ENCODE measurements around the gene SLC2A6.

SLC2A6 gene

DNA sequence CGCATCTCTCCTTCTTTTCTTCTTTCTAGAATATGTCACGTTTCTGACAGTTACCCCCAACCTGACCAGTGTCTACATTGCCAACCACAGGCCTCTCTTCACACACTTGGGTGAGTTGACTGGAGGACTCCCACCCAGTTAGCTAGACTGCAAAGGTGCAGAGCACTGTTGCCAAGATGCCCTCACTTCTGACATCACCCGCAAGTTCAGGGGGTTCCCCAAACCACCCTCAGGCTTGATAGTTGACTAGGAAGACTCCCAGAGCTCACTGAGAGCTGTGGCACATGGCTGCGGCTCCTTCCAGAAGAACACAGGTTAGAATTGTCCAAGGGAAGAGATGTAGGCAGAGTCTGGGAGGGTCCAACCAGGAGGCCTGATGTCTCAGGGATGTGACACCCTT is 39.6 kb downstream of the SLC2A6 start:
- no peaks in the 10 kb centered on the region for H3F3A ChIP-seq (ENCODE audit: insufficient read depth, low read length)
- H3K9me3 ChIP-seq (ENCODE audit: low read length): no peaks in the 10 kb centered on the region
- H3K79me2 ChIP-seq (ENCODE audit: insufficient read depth, low read length): no peaks in the 10 kb centered on the region
- no peaks in the 10 kb centered on the region for H4K20me1 ChIP-seq (ENCODE audit: insufficient read depth, low read length)
- H3K27ac ChIP-seq (ENCODE audit: low read depth, low read length, poor library complexity, severe bottlenecking): no peak overlapping the region
- TF ChIP-seq, protein P1, sequence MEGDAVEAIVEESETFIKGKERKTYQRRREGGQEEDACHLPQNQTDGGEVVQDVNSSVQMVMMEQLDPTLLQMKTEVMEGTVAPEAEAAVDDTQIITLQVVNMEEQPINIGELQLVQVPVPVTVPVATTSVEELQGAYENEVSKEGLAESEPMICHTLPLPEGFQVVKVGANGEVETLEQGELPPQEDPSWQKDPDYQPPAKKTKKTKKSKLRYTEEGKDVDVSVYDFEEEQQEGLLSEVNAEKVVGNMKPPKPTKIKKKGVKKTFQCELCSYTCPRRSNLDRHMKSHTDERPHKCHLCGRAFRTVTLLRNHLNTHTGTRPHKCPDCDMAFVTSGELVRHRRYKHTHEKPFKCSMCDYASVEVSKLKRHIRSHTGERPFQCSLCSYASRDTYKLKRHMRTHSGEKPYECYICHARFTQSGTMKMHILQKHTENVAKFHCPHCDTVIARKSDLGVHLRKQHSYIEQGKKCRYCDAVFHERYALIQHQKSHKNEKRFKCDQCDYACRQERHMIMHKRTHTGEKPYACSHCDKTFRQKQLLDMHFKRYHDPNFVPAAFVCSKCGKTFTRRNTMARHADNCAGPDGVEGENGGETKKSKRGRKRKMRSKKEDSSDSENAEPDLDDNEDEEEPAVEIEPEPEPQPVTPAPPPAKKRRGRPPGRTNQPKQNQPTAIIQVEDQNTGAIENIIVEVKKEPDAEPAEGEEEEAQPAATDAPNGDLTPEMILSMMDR (IDR thresholded peaks at IDR 0.05; ENCODE audit: low read length): no peak
- no peak for TF ChIP-seq EZH2 (IDR thresholded peaks at IDR 0.05; ENCODE audit: borderline replicate concordance, low read length)
- H3K4me3 ChIP-seq (ENCODE audit: low read depth, low read length, poor library complexity, severe bottlenecking): no peak overlapping the region
- H3K4me2 ChIP-seq (ENCODE audit: low read length): no peak overlapping the region
- no peaks in the 10 kb centered on the region for H3K9me2 ChIP-seq (ENCODE audit: low read depth, low read length)
- H3K36me3 ChIP-seq (ENCODE audit: insufficient read depth, low read length): no peaks in the 10 kb centered on the region
- H3K27me3 ChIP-seq (ENCODE audit: insufficient read depth, low read length): no peaks in the 10 kb centered on the region
- H3K9ac ChIP-seq (ENCODE audit: low read length): no peak overlapping the region
- H3K4me1 ChIP-seq (ENCODE audit: insufficient read depth, low read length, severe bottlenecking): no peaks in the 10 kb centered on the region
- H2AFZ ChIP-seq (ENCODE audit: low read length): no peak overlapping the region

DNA sequence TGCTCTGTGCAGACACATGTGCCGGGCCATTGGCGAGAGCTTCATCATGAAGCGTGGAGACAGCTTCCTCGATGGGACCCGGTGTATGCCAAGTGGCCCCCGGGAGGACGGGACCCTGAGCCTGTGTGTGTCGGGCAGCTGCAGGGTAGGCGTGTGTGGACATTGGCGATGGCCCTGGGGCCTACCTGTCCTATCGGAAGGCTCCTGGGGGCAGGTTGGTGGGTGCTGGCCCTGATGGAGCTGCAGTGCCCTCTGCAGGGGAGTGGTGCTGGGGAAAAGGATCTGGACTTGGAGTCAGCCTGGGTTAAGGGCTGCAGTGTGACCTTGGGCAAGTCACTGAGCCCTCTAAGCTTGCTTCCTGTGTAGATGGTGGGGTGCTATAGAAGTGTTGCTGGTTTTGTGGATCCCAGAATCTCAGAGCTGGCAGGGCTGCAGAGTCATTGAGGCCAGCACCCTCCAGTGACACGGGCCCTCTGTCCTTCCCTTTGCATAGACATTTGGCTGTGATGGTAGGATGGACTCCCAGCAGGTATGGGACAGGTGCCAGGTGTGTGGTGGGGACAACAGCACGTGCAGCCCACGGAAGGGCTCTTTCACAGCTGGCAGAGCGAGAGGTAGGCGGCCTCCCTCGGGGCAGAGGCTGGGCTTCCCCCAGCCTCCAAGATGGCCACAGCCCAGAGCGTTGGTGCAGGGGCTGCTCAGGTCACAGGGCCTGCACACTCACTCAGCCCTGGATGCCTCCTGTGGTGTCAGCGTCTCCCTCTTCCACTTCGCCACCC is 41.0 kb downstream of the SLC2A6 start:
- H3K27ac ChIP-seq (ENCODE audit: low read depth, low read length, poor library complexity, severe bottlenecking): no peak overlapping the region
- no peaks in the 10 kb centered on the region for H3K9me2 ChIP-seq (ENCODE audit: low read depth, low read length)
- H3K9me3 ChIP-seq (ENCODE audit: low read length): no peaks in the 10 kb centered on the region
- no peaks in the 10 kb centered on the region for H3K79me2 ChIP-seq (ENCODE audit: insufficient read depth, low read length)
- H3K27me3 ChIP-seq (ENCODE audit: insufficient read depth, low read length): 0 out of 2 replicates have a peak, but pooled peaks cover under 1% of the 10 kb centered on the region
- no peak overlapping the region for H2AFZ ChIP-seq (ENCODE audit: low read length)
- H3F3A ChIP-seq (ENCODE audit: insufficient read depth, low read length): no peaks in the 10 kb centered on the region
- H3K9ac ChIP-seq (ENCODE audit: low read length): no peak overlapping the region
- H3K4me3 ChIP-seq (ENCODE audit: low read depth, low read length, poor library complexity, severe bottlenecking): no peak overlapping the region
- H3K36me3 ChIP-seq (ENCODE audit: insufficient read depth, low read length): no peaks in the 10 kb centered on the region
- TF ChIP-seq, protein P1 (IDR thresholded peaks at IDR 0.05; ENCODE audit: low read length): peak; percentile 54
- TF ChIP-seq EZH2 (IDR thresholded peaks at IDR 0.05; ENCODE audit: borderline replicate concordance, low read length): no peak
- no peaks in the 10 kb centered on the region for H3K4me1 ChIP-seq (ENCODE audit: insufficient read depth, low read length, severe bottlenecking)
- H3K4me2 ChIP-seq (ENCODE audit: low read length): no peak overlapping the region
- H4K20me1 ChIP-seq (ENCODE audit: insufficient read depth, low read length): no peaks in the 10 kb centered on the region

DNA sequence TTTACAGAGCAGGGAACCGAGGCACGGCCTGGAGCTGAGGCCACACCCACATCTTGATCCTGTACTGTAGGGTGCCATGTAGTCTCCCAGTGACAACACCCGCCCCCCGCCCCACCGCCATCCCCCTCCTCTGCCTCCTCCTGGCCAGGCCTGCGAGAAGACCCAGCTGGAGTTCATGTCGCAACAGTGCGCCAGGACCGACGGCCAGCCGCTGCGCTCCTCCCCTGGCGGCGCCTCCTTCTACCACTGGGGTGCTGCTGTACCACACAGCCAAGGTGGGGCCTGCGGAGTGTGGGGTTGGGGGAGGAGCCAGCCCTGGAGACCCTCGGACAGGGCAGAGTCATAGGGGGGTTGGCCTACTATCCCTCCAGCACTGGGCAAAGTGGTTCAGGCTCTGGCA is 42.2 kb downstream of the SLC2A6 start:
- H3K9ac ChIP-seq (ENCODE audit: low read length): no peak overlapping the region
- H3K4me1 ChIP-seq (ENCODE audit: insufficient read depth, low read length, severe bottlenecking): no peaks in the 10 kb centered on the region
- H3F3A ChIP-seq (ENCODE audit: insufficient read depth, low read length): no peaks in the 10 kb centered on the region
- no peak overlapping the region for H3K4me3 ChIP-seq (ENCODE audit: low read depth, low read length, poor library complexity, severe bottlenecking)
- no peak overlapping the region for H2AFZ ChIP-seq (ENCODE audit: low read length)
- H3K27ac ChIP-seq (ENCODE audit: low read depth, low read length, poor library complexity, severe bottlenecking): no peak overlapping the region
- TF ChIP-seq, protein P1 (IDR thresholded peaks at IDR 0.05; ENCODE audit: low read length): no peak
- no peak for TF ChIP-seq EZH2 (IDR thresholded peaks at IDR 0.05; ENCODE audit: borderline replicate concordance, low read length)
- H4K20me1 ChIP-seq (ENCODE audit: insufficient read depth, low read length): no peaks in the 10 kb centered on the region
- 0 out of 2 replicates have a peak, but pooled peaks cover 3% of the 10 kb centered on the region for H3K27me3 ChIP-seq (ENCODE audit: insufficient read depth, low read length)
- no peaks in the 10 kb centered on the region for H3K9me3 ChIP-seq (ENCODE audit: low read length)
- H3K9me2 ChIP-seq (ENCODE audit: low read depth, low read length): no peaks in the 10 kb centered on the region
- H3K36me3 ChIP-seq (ENCODE audit: insufficient read depth, low read length): no peaks in the 10 kb centered on the region
- H3K4me2 ChIP-seq (ENCODE audit: low read length): no peak overlapping the region
- no peaks in the 10 kb centered on the region for H3K79me2 ChIP-seq (ENCODE audit: insufficient read depth, low read length)

Data from OCI-LY1 (cell line).